Erythroblast (primary cell): ENCODE measurements around the gene SP7.

Experiments used
- GATA1 ChIP-seq: IDR thresholded peaks from 2 replicates; pipeline ENCODE4 v1.6.1; 2011; ENCODE audit warnings: low read depth, mild to moderate bottlenecking, control low read depth, low read length, moderate library complexity
- POLR2A ChIP-seq: IDR thresholded peaks from 2 replicates; pipeline ENCODE4 v1.6.1; 2011; ENCODE audit warnings: mild to moderate bottlenecking, low read length

DNA sequence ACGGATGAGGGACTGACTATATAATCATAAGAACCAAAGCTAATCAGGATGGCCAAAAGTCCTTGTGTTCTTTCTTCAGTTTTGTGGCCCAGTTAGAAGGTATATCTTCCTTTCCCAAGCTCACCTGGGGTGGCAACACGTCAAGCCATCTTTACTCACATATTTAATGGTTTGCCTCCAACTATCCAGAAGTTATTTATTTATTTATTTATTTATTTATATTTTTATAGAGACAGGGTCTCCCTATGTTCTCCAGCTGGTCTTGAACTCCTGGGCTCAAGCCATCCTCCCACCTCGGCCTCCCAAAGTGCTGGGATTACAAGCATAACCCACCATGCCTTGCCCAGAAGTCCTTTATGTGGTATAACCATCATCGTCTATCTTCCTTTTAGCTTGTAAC lies 11.8 kb upstream of the SP7 start:
- TF ChIP-seq POLR2A (no peak), GATA1 (no peak)
